ENCODE results near the gene CDH4.

GRCh38 chr20:61621035-61621730 lies 369.1 kb downstream of the CDH4 start:
- TF ChIP-seq POLR2AphosphoS5 (IDR thresholded peaks at IDR 0.05): no peak
- TF ChIP-seq CTCF (IDR thresholded peaks at IDR 0.05 in 8 of 11, conservative IDR thresholded peaks at IDR 0.05 in 3 of 11): no peak
